Astrocyte (in vitro differentiated cells and primary cell): ENCODE results near the gene DNAH3. TPM values are rescaled to one million over a fixed set of nuclear protein-coding genes. Genes with fewer than 3 reads are reported as not detected.

ENCODE experiments used
- DNase-seq: peaks from one replicate; pipeline ENCODE4 v3.0.0-alpha.2; 2010; ENCODE audit warnings: low read depth
- FAIRE-seq: peaks from 2 replicates; lab custom pipeline; 2011; peaks lifted over from hg19 to GRCh38; lab: Jason Lieb, UNC
- H2AFZ ChIP-seq: 2 replicates; pipeline ENCODE4 v1.6.0; 2012; ENCODE audit warnings: low read depth, low read length, inconsistent platforms
- H3K27ac ChIP-seq: 2 replicates; pipeline ENCODE4 v1.5.1; 2011; ENCODE audit warnings: low read depth, low read length, inconsistent platforms
- H3K27me3 ChIP-seq: 2 replicates; pipeline ENCODE4 v1.6.0; 2011; ENCODE audit warnings: low read length, inconsistent platforms; ENCODE audit not compliant: insufficient read depth
- H3K36me3 ChIP-seq: 2 replicates; pipeline ENCODE4 v1.5.1; 2011; ENCODE audit warnings: low read length, inconsistent platforms; ENCODE audit not compliant: insufficient read depth
- H3K4me1 ChIP-seq: 2 replicates; pipeline ENCODE4 v1.5.1; 2011; ENCODE audit warnings: low read length, inconsistent platforms; ENCODE audit not compliant: insufficient read depth
- H3K4me2 ChIP-seq: 2 replicates; pipeline ENCODE4 v1.6.0; 2012; ENCODE audit warnings: low read length, inconsistent platforms
- H3K4me3 ChIP-seq: 2 replicates; pipeline ENCODE4 v1.5.1; 2011; ENCODE audit warnings: low read depth, mild to moderate bottlenecking, low read length, inconsistent platforms; ENCODE audit not compliant: insufficient read depth
- H3K79me2 ChIP-seq: 2 replicates; pipeline ENCODE4 v1.6.0; 2012; ENCODE audit warnings: mild to moderate bottlenecking, low read length, inconsistent platforms; ENCODE audit not compliant: insufficient read depth
- H3K9ac ChIP-seq: 2 replicates; pipeline ENCODE4 v1.6.0; 2012; ENCODE audit warnings: mild to moderate bottlenecking, low read length, inconsistent platforms
- H3K9me3 ChIP-seq: 2 replicates; pipeline ENCODE4 v1.5.1; 2012; ENCODE audit warnings: low read depth, mild to moderate bottlenecking, low read length, inconsistent platforms; ENCODE audit not compliant: insufficient read depth
- H4K20me1 ChIP-seq: 2 replicates; pipeline ENCODE4 v1.6.0; 2012; ENCODE audit warnings: low read length, inconsistent platforms; ENCODE audit not compliant: insufficient read depth
- H3K27ac Mint-ChIP-seq: one replicate; pipeline ENCODE4 v1.8.0; 2021; ENCODE audit warnings: mild to moderate bottlenecking, mixed read lengths; ENCODE audit not compliant: unreplicated experiment
- H3K27me3 Mint-ChIP-seq: one replicate; pipeline ENCODE4 v1.8.0; 2021; ENCODE audit warnings: low read depth, mixed read lengths; ENCODE audit not compliant: unreplicated experiment
- H3K36me3 Mint-ChIP-seq: one replicate; pipeline ENCODE4 v1.8.0; 2021; ENCODE audit warnings: low read depth, mixed read lengths; ENCODE audit not compliant: unreplicated experiment
- H3K4me1 Mint-ChIP-seq: one replicate; pipeline ENCODE4 v1.8.0; 2021; ENCODE audit warnings: low read depth, mixed read lengths; ENCODE audit not compliant: unreplicated experiment
- H3K4me3 Mint-ChIP-seq: one replicate; pipeline ENCODE4 v1.8.0; 2021; ENCODE audit warnings: mild to moderate bottlenecking, moderate library complexity, mixed read lengths; ENCODE audit not compliant: unreplicated experiment
- H3K9me3 Mint-ChIP-seq: one replicate; pipeline ENCODE4 v1.8.0; 2021; ENCODE audit warnings: mild to moderate bottlenecking, mixed read lengths; ENCODE audit not compliant: unreplicated experiment
- EZH2 ChIP-seq: IDR thresholded peaks from 2 replicates; pipeline ENCODE4 v1.6.1; 2012; ENCODE audit warnings: mild to moderate bottlenecking, low read length, inconsistent platforms; ENCODE audit not compliant: insufficient read depth
- total RNA-seq: library from RNA; stranded (reverse); gene quantifications from 2 replicates; pipeline ENCODE4 v1.2.1, GENCODE V29; 2021
- TF ChIP-seq, protein P1 (sequence below): IDR thresholded peaks from 2 replicates; pipeline ENCODE4 v1.5.1; 2011; ENCODE audit warnings: low read depth, mild to moderate bottlenecking, inconsistent platforms, low read length, moderate library complexity; ENCODE audit not compliant: insufficient read depth

The DNAH3 gene
- total RNA-seq, 1 donor from 2014 or later = not detected

DNA sequence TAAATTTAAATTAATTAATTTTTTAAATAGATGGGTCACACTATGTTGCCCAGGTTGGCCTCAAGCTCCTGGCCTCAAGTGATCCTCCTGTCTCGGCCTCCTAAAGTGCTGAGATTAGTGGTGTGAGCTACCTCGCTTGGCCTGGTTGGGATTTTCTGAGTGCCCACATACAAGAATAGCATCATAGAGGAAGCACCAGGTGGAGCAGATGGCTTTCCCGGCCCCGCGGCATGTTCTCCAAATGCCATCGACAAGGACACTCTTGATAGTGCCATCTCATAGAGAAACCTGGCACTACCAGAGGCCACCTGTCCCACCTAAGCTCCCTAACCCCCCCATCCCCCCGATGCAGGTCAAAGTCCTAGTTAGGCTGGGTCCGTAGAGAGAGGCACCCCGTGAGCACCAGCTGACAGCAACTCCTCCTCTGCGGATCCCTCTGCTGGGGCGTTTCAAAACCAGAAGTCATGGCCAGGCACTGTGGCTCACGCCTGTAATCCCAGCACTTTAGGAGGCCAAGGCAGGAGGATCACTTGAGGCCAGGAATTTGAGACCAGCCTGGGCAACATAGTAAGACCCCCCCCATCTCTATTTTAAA is 65.9 kb downstream of the DNAH3 start:
- TF ChIP-seq, protein P1, sequence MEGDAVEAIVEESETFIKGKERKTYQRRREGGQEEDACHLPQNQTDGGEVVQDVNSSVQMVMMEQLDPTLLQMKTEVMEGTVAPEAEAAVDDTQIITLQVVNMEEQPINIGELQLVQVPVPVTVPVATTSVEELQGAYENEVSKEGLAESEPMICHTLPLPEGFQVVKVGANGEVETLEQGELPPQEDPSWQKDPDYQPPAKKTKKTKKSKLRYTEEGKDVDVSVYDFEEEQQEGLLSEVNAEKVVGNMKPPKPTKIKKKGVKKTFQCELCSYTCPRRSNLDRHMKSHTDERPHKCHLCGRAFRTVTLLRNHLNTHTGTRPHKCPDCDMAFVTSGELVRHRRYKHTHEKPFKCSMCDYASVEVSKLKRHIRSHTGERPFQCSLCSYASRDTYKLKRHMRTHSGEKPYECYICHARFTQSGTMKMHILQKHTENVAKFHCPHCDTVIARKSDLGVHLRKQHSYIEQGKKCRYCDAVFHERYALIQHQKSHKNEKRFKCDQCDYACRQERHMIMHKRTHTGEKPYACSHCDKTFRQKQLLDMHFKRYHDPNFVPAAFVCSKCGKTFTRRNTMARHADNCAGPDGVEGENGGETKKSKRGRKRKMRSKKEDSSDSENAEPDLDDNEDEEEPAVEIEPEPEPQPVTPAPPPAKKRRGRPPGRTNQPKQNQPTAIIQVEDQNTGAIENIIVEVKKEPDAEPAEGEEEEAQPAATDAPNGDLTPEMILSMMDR = no peak
- no peak for TF ChIP-seq EZH2
- Histone ChIP-seq H3K79me2 (no peaks in the 10 kb centered on the region), H3K27me3 (no peaks in the 10 kb centered on the region), H3K36me3 (no peaks in the 10 kb centered on the region), H3K9me3 (no peaks in the 10 kb centered on the region), H3K9ac (no peak overlapping the region), H3K4me2 (no peak overlapping the region), H4K20me1 (no peaks in the 10 kb centered on the region), H3K27ac (no peak overlapping the region), H3K4me1 (peaks cover 3% of the 10 kb centered on the region), H2AFZ (no peak overlapping the region), H3K4me3 (no peak overlapping the region)
- DNase-seq (no peak), FAIRE-seq (no peak)
- Mint-ChIP-seq H3K4me3 (no peak overlapping the region), H3K4me1 (peaks cover 4% of the 10 kb centered on the region), H3K36me3 (no peaks in the 10 kb centered on the region), H3K27ac (no peak overlapping the region), H3K27me3 (peaks cover 5% of the 10 kb centered on the region), H3K9me3 (no peaks in the 10 kb centered on the region)

GRCh38 chr16:21083729-21084268 is 66.8 kb downstream of the DNAH3 start:
- no peaks in the 10 kb centered on the region for H4K20me1 ChIP-seq
- no peaks in the 10 kb centered on the region for H3K36me3 ChIP-seq
- DNase-seq (peak; percentile 27), FAIRE-seq (no peak)
- no peaks in the 10 kb centered on the region for H3K4me1 ChIP-seq
- Mint-ChIP-seq H3K4me1 (no peaks in the 10 kb centered on the region), H3K4me3 (no peak overlapping the region), H3K27me3 (peaks cover 5% of the 10 kb centered on the region), H3K27ac (no peak overlapping the region), H3K36me3 (no peaks in the 10 kb centered on the region), H3K9me3 (no peaks in the 10 kb centered on the region)
- H3K9ac ChIP-seq = no peak overlapping the region
- H3K79me2 ChIP-seq = no peaks in the 10 kb centered on the region
- H3K4me2 ChIP-seq = no peak overlapping the region
- H3K27me3 ChIP-seq = no peaks in the 10 kb centered on the region
- no peaks in the 10 kb centered on the region for H3K9me3 ChIP-seq
- no peak overlapping the region for H3K4me3 ChIP-seq
- no peak overlapping the region for H3K27ac ChIP-seq
- no peak overlapping the region for H2AFZ ChIP-seq
- no peak for TF ChIP-seq EZH2
- TF ChIP-seq, protein P1 = peak; percentile 34

DNA sequence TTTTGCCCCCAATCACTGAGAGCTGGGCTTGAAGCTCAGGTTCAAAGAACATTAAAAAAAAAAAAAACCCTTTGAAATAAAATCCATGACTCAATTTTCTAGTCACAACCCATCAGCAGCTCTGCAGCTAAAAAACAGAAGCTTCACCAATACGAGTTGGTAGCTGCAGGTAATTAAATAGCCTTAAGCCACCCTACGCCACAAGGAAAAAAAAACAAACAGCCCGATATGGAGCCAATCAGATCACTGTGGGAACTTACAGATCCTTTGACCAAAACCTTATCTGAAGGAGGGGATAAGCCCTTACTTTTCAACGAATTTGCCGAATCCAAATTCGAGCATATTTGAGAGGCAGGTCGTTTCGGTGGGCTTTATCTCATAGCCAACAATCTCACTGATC is 69.3 kb downstream of the DNAH3 start:
- DNase-seq (no peak), FAIRE-seq (no peak)
- Mint-ChIP-seq H3K9me3 (no peaks in the 10 kb centered on the region), H3K27ac (no peak overlapping the region), H3K4me1 (no peaks in the 10 kb centered on the region), H3K36me3 (no peaks in the 10 kb centered on the region), H3K4me3 (no peak overlapping the region), H3K27me3 (no peaks in the 10 kb centered on the region)
- H3K27ac ChIP-seq = no peak overlapping the region
- H3K9me3 ChIP-seq = no peaks in the 10 kb centered on the region
- no peaks in the 10 kb centered on the region for H3K79me2 ChIP-seq
- H3K4me3 ChIP-seq = no peak overlapping the region
- no peak overlapping the region for H3K4me2 ChIP-seq
- TF ChIP-seq, protein P1 = no peak
- TF ChIP-seq EZH2 = no peak
- H4K20me1 ChIP-seq = no peaks in the 10 kb centered on the region
- H3K9ac ChIP-seq = no peak overlapping the region
- no peaks in the 10 kb centered on the region for H3K4me1 ChIP-seq
- H3K27me3 ChIP-seq = no peaks in the 10 kb centered on the region
- H2AFZ ChIP-seq = no peak overlapping the region
- no peaks in the 10 kb centered on the region for H3K36me3 ChIP-seq
